HAP-1 (cell line): Measurements from ENCODE around the gene PREB.

Experiments used
- DNase-seq, 2 experiments: peaks; one replicate each; pipeline ENCODE4 v3.0.0-alpha.2; 2016 to 2020; ENCODE audit warnings: low spot score in 2 of 2
- H3K27me3 ChIP-seq: fragments of 250-450 bp; sonication (Bioruptor Pico); 2 replicates; pipeline ENCODE4 v1.5.1; 2020; ENCODE audit warnings: low read depth, mild to moderate bottlenecking, moderate library complexity
- H3K36me3 ChIP-seq: fragments of 250-450 bp; sonication (Bioruptor Pico); replicated peaks from 2 replicates; pipeline ENCODE4 v1.5.1; 2020; ENCODE audit warnings: mild to moderate bottlenecking
- H3K4me1 ChIP-seq: fragments of 250-450 bp; sonication (Bioruptor Pico); 2 replicates; pipeline ENCODE4 v1.5.1; 2020; ENCODE audit warnings: mild to moderate bottlenecking
- H3K4me3 ChIP-seq: fragments of 250-450 bp; sonication (Bioruptor Pico); 2 replicates; pipeline ENCODE4 v1.5.1; 2020; ENCODE audit warnings: mild to moderate bottlenecking, moderate library complexity
- H3K9me3 ChIP-seq: fragments of 250-450 bp; sonication (Bioruptor Pico); 2 replicates; pipeline ENCODE4 v1.5.1; 2020; ENCODE audit warnings: mild to moderate bottlenecking, moderate library complexity
- in situ Hi-C: fragments of 300-500 bp; cut with MboI; formaldehyde crosslinking; loops from 3 replicates; pipeline ENCODE4 v1.14.3; 2020; ENCODE audit warnings: low sequenced_read_pairs, inconsistent platforms, mixed read lengths

PREB gene

GRCh38 chr2:27092696-27093429 is 41.6 kb downstream of the PREB start:
- in situ Hi-C loops: no loop called here
- no peak for DNase-seq
- Histone ChIP-seq H3K36me3 (no peaks in the 10 kb centered on the region), H3K4me1 (peaks cover 7% of the 10 kb centered on the region), H3K4me3 (no peak overlapping the region), H3K27me3 (no peaks in the 10 kb centered on the region), H3K9me3 (no peaks in the 10 kb centered on the region)

GRCh38 chr2:27091746-27092695 is 42.4 kb downstream of the PREB start:
- DNase-seq: no peak
- Histone ChIP-seq H3K36me3 (no peaks in the 10 kb centered on the region; the same call in 1 of the 2 replicates), H3K4me3 (no peak overlapping the region), H3K27me3 (no peaks in the 10 kb centered on the region), H3K9me3 (no peaks in the 10 kb centered on the region), H3K4me1 (peaks cover 14% of the 10 kb centered on the region)
- in situ Hi-C loops: no loop called here

- Histone ChIP-seq H3K4me1 (peaks cover 12% of the 10 kb centered on the region), H3K36me3 (no peaks in the 10 kb centered on the region; the same call in 1 of the 2 replicates), H3K4me3 (no peak overlapping the region), H3K9me3 (no peaks in the 10 kb centered on the region), H3K27me3 (no peaks in the 10 kb centered on the region)
- in situ Hi-C loops: no loop called here
- DNase-seq: no peak
Measured at GRCh38 chr2:27089111-27089954, 45.1 kb downstream of the PREB start.

- H3K4me3 ChIP-seq: no peak overlapping the region
Measured at GRCh38 chr2:27088634-27089033, 45.8 kb downstream of the PREB start.

GRCh38 chr2:27087823-27088410 is 46.5 kb downstream of the PREB start:
- Histone ChIP-seq H3K9me3 (no peaks in the 10 kb centered on the region), H3K36me3 (no peaks in the 10 kb centered on the region; the same call in 1 of the 2 replicates), H3K27me3 (no peaks in the 10 kb centered on the region), H3K4me3 (peak overlapping the region; percentile 57), H3K4me1 (peaks cover 12% of the 10 kb centered on the region)
- no peak for DNase-seq
- in situ Hi-C loops: no loop called here

More at GRCh38 chr2:27088634-27089033, 45.8 kb downstream of the PREB start:
- in situ Hi-C loops: no loop called here
- no peaks in the 10 kb centered on the region for H3K9me3 ChIP-seq
- no peak for DNase-seq
- no peaks in the 10 kb centered on the region; the same call in 1 of the 2 replicates for H3K36me3 ChIP-seq
- no peaks in the 10 kb centered on the region for H3K27me3 ChIP-seq
- peaks cover 12% of the 10 kb centered on the region for H3K4me1 ChIP-seq

GRCh38 chr2:27086724-27087593 is 47.5 kb downstream of the PREB start, which contains the start of gene KHK:
KHK (plus strand) TSS chr2:27086772; CDS start chr2:27087260, 488 bp downstream.
- in situ Hi-C loops: no loop called here
- no peaks in the 10 kb centered on the region for H3K9me3 ChIP-seq
- H3K4me1 ChIP-seq: peaks cover 12% of the 10 kb centered on the region
- H3K27me3 ChIP-seq: no peaks in the 10 kb centered on the region
- peak; percentile 37 to 82 for DNase-seq
- peak within 1 kb of the TSS; percentile 57 for H3K4me3 ChIP-seq
- H3K36me3 ChIP-seq: no peaks in the 10 kb centered on the region; the same call in 1 of the 2 replicates

GRCh38 chr2:27086090-27086723 is 48.2 kb downstream of the PREB start:
- Histone ChIP-seq H3K27me3 (no peaks in the 10 kb centered on the region), H3K9me3 (no peaks in the 10 kb centered on the region), H3K4me3 (peak overlapping the region; percentile 57), H3K36me3 (no peaks in the 10 kb centered on the region; the same call in 1 of the 2 replicates), H3K4me1 (peaks cover 17% of the 10 kb centered on the region)
- peak; percentile 89 to 96 for DNase-seq
- in situ Hi-C loops: no loop called here

- no peak for DNase-seq
- in situ Hi-C loops: no loop called here
- Histone ChIP-seq H3K36me3 (no peaks in the 10 kb centered on the region; the same call in 1 of the 2 replicates), H3K4me1 (peaks cover 17% of the 10 kb centered on the region), H3K27me3 (no peaks in the 10 kb centered on the region), H3K9me3 (no peaks in the 10 kb centered on the region), H3K4me3 (no peak overlapping the region)
Measured at GRCh38 chr2:27085673-27086089, 48.8 kb downstream of the PREB start.

- in situ Hi-C loops: no loop called here
- DNase-seq: no peak
- no peaks in the 10 kb centered on the region for H3K9me3 ChIP-seq
- H3K27me3 ChIP-seq: no peaks in the 10 kb centered on the region
- peaks cover 17% of the 10 kb centered on the region for H3K4me1 ChIP-seq
- H3K4me3 ChIP-seq: no peak overlapping the region
- no peaks in the 10 kb centered on the region; the same call in 1 of the 2 replicates for H3K36me3 ChIP-seq
Measured at GRCh38 chr2:27085062-27085672, 49.3 kb downstream of the PREB start.

GRCh38 chr2:27084297-27085061 is 50.0 kb downstream of the PREB start:
- in situ Hi-C loops: no loop called here
- no peaks in the 10 kb centered on the region for H3K27me3 ChIP-seq
- peaks cover 17% of the 10 kb centered on the region for H3K4me1 ChIP-seq
- no peaks in the 10 kb centered on the region for H3K9me3 ChIP-seq
- no peaks in the 10 kb centered on the region; the same call in 1 of the 2 replicates for H3K36me3 ChIP-seq
- DNase-seq: no peak
- no peak overlapping the region for H3K4me3 ChIP-seq
